MM.1S (cell line): ENCODE data around the gene SDC3.

Source experiments
- DNase-seq: peaks from one replicate; pipeline ENCODE4 v3.0.0-alpha.2; 2015
- H2AFZ ChIP-seq: fragments of 300-600 bp; sonication (generic); 2 replicates; pipeline ENCODE4 v1.6.0; 2016; ENCODE audit warnings: antibody characterized with exemption, low read length
- H3F3A ChIP-seq: fragments of 300-600 bp; sonication (generic); 2 replicates; pipeline ENCODE4 v1.6.1; 2016; ENCODE audit warnings: mild to moderate bottlenecking, antibody characterized with exemption, low read length, moderate library complexity, mixed read lengths; ENCODE audit not compliant: insufficient read depth
- H3K27ac ChIP-seq: fragments of 300-600 bp; sonication (generic); 2 replicates; pipeline ENCODE4 v1.5.1; 2016; ENCODE audit warnings: mild to moderate bottlenecking, low read length
- H3K27me3 ChIP-seq: fragments of 300-600 bp; sonication (generic); replicated peaks from 2 replicates; pipeline ENCODE4 v1.6.0; 2016; ENCODE audit warnings: low read length; ENCODE audit not compliant: insufficient read depth
- H3K36me3 ChIP-seq: fragments of 300-600 bp; sonication (generic); replicated peaks from 2 replicates; pipeline ENCODE4 v1.6.1; 2016; ENCODE audit warnings: mild to moderate bottlenecking, low read length, mixed read lengths; ENCODE audit not compliant: insufficient read depth
- H3K4me1 ChIP-seq: fragments of 300-600 bp; sonication (generic); 2 replicates; pipeline ENCODE4 v1.6.1; 2016; ENCODE audit warnings: low read length, mixed read lengths
- H3K4me2 ChIP-seq: fragments of 300-600 bp; sonication (generic); 2 replicates; pipeline ENCODE4 v1.6.0; 2016; ENCODE audit warnings: low read depth, low read length
- H3K4me3 ChIP-seq: fragments of 300-600 bp; sonication (generic); 2 replicates; pipeline ENCODE4 v1.5.1; 2016; ENCODE audit warnings: low read length, mixed read lengths
- H3K79me2 ChIP-seq: fragments of 300-600 bp; sonication (generic); 2 replicates; pipeline ENCODE4 v1.6.1; 2016; ENCODE audit warnings: mixed run types, low read length, mixed read lengths
- H3K9ac ChIP-seq: fragments of 300-600 bp; sonication (generic); 2 replicates; pipeline ENCODE4 v1.6.1; 2016; ENCODE audit warnings: low read length, mixed read lengths
- H3K9me2 ChIP-seq: fragments of 300-600 bp; sonication (generic); replicated peaks from 2 replicates; pipeline ENCODE4 v1.6.1; 2016; ENCODE audit warnings: mild to moderate bottlenecking, low read length, mixed read lengths; ENCODE audit not compliant: insufficient read depth
- H3K9me3 ChIP-seq: fragments of 300-600 bp; sonication (generic); replicated peaks from 2 replicates; pipeline ENCODE4 v1.6.1; 2016; ENCODE audit warnings: mild to moderate bottlenecking, low read length, mixed read lengths; ENCODE audit not compliant: insufficient read depth
- H4K20me1 ChIP-seq: fragments of 300-600 bp; sonication (generic); 2 replicates; pipeline ENCODE4 v1.6.1; 2016; ENCODE audit warnings: mild to moderate bottlenecking, low read length, moderate library complexity, mixed read lengths; ENCODE audit not compliant: insufficient read depth
- CTCF ChIP-seq: fragments of 300-600 bp; sonication (generic); IDR thresholded peaks from 2 replicates; pipeline ENCODE4 v1.5.1; 2016; ENCODE audit warnings: antibody characterized with exemption, low read length, mixed read lengths
- EZH2 ChIP-seq: fragments of 300-600 bp; sonication (generic); optimal IDR thresholded peaks from 2 replicates; pipeline ENCODE3; 2017; ENCODE audit warnings: low read depth, mild to moderate bottlenecking, antibody characterized with exemption, low read length, mixed read lengths
- EZH2phosphoT487 ChIP-seq: fragments of 300-600 bp; sonication (generic); IDR thresholded peaks from 2 replicates; pipeline ENCODE4 v1.6.1; 2018; ENCODE audit warnings: antibody characterized with exemption, low read length

The SDC3 gene

DNA sequence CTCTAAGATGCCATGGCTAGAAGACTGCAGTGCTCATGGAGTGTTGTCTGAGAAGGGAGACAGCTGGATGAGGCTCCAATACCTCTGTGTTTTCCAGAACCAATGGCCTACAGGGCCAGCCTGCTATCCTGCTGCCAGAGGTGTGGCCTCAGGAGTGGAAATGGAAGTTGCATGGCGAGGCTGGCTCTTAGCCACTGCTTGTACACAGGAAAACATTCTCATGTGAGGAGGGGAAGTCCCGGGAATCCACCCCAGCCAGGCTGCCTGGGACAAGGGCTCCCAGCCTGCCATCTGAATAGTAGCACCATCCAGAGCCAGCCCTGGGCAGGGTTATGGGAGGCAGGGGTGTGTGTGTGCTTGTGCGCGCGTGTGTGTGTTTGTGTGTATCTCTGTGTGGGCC lies 56.5 kb downstream of the SDC3 start:
- Histone ChIP-seq H3K4me1 (no peaks in the 10 kb centered on the region), H3K9me2 (no peaks in the 10 kb centered on the region), H3K9ac (no peak overlapping the region), H3K79me2 (no peaks in the 10 kb centered on the region), H3K4me3 (no peak overlapping the region), H3K27me3 (peaks cover 59% of the 10 kb centered on the region), H3K36me3 (no peaks in the 10 kb centered on the region), H2AFZ (no peak overlapping the region), H3K4me2 (no peak overlapping the region), H3K9me3 (no peaks in the 10 kb centered on the region), H3F3A (no peaks in the 10 kb centered on the region), H4K20me1 (no peaks in the 10 kb centered on the region), H3K27ac (no peak overlapping the region)
- no peak for DNase-seq
- TF ChIP-seq CTCF (no peak), EZH2 (no peak), EZH2phosphoT487 (no peak)

- TF ChIP-seq EZH2phosphoT487 (no peak), EZH2 (no peak), CTCF (no peak)
- Histone ChIP-seq H3K4me2 (no peak overlapping the region), H4K20me1 (no peaks in the 10 kb centered on the region), H3K9ac (no peak overlapping the region), H3K9me3 (no peaks in the 10 kb centered on the region), H2AFZ (no peak overlapping the region), H3K4me3 (no peak overlapping the region), H3F3A (no peaks in the 10 kb centered on the region), H3K36me3 (no peaks in the 10 kb centered on the region), H3K27me3 (peaks cover 59% of the 10 kb centered on the region), H3K79me2 (no peaks in the 10 kb centered on the region), H3K4me1 (no peaks in the 10 kb centered on the region), H3K27ac (no peak overlapping the region), H3K9me2 (no peaks in the 10 kb centered on the region)
- no peak for DNase-seq
These were observed 57.3 kb downstream of the SDC3 start for GRCh38 chr1:30851286-30851685.

DNA sequence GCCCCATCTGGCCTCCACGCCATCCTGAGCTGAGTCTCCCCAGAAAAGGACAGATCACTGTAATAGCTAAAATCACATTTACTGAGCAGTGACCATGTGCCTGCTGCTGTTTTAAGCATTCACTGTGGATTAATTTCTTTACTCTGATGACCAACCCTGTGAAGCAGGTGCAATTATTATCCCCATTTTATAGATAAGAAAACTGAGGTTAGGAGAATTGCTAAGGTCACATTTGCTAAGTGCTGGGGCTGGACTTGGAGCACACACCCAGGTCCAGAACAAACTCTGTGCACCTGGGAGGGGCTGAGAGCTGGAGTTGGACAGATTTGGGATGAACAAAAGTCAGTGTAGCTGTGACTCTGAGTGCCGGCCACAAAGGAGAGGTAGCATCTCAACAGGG lies 58.0 kb downstream of the SDC3 start:
- H3K4me3 ChIP-seq: no peak overlapping the region
- H3K27ac ChIP-seq: no peak overlapping the region
- DNase-seq: no peak
- H4K20me1 ChIP-seq: no peaks in the 10 kb centered on the region
- no peak overlapping the region for H3K9ac ChIP-seq
- H3K4me2 ChIP-seq: no peak overlapping the region
- H3K79me2 ChIP-seq: no peaks in the 10 kb centered on the region
- TF ChIP-seq EZH2 (no peak), EZH2phosphoT487 (no peak), CTCF (no peak)
- no peak overlapping the region for H2AFZ ChIP-seq
- H3K4me1 ChIP-seq: no peaks in the 10 kb centered on the region
- H3K36me3 ChIP-seq: no peaks in the 10 kb centered on the region
- H3K9me2 ChIP-seq: no peaks in the 10 kb centered on the region
- no peaks in the 10 kb centered on the region for H3K9me3 ChIP-seq
- H3K27me3 ChIP-seq: peaks cover 59% of the 10 kb centered on the region
- H3F3A ChIP-seq: no peaks in the 10 kb centered on the region
